PC-3 (cell line): Measurements from ENCODE around the gene BAZ2B. TPM values are rescaled to one million over a fixed set of nuclear protein-coding genes. Genes with fewer than 3 reads are reported as not detected.

Experiments used
- ATAC-seq: fragments of 200-7000 bp; cut with Tn5 transposase; 2 replicates; pipeline ENCODE4 v1.9.1; 2020; ENCODE audit warnings: mild to moderate bottlenecking, moderate library complexity
- BruUV-seq: library from RNA; stranded (reverse); fragments of 400-500 nt; replicated peaks from 2 replicates; lab custom pipeline; 2021; lab: Mats Ljungman, UMichigan
- CTCF ChIA-PET: fragments of 300-600 bp; sonication (Branson Sonifier 250); formaldehyde crosslinking; loops from one replicate; lab custom pipeline; 2022; ENCODE audit warnings: antibody characterized with exemption; lab: Charles Lee
- POLR2A ChIA-PET: fragments of 300-600 bp; sonication (Branson Sonifier 250); formaldehyde crosslinking; loops from one replicate; lab custom pipeline; 2022; ENCODE audit warnings: antibody characterized with exemption; ENCODE audit not compliant: unreplicated experiment; lab: Charles Lee
- DNase-seq: peaks from one replicate; pipeline ENCODE4 v3.0.0-alpha.2; 2015
- H2AFZ ChIP-seq: fragments of 300-600 bp; sonication (generic); 2 replicates; pipeline ENCODE4 v1.6.0; 2016; ENCODE audit warnings: antibody characterized with exemption, low read length
- H3F3A ChIP-seq: fragments of 300-600 bp; sonication (generic); one replicate; pipeline ENCODE4 v1.6.0; 2017; ENCODE audit warnings: antibody characterized with exemption, low read length, control low read depth, mild to moderate bottlenecking; ENCODE audit not compliant: unreplicated experiment
- H3K27ac ChIP-seq: fragments of 300-600 bp; sonication (generic); 2 replicates; pipeline ENCODE4 v1.5.1; 2016; ENCODE audit warnings: mild to moderate bottlenecking, low read length
- H3K27me3 ChIP-seq: fragments of 300-600 bp; sonication (generic); 2 replicates; pipeline ENCODE4 v1.6.1; 2016; ENCODE audit warnings: low read length, mixed read lengths
- H3K36me3 ChIP-seq: fragments of 300-600 bp; sonication (generic); 2 replicates; pipeline ENCODE4 v1.6.1; 2016; ENCODE audit warnings: low read depth, mixed run types, low read length, mixed read lengths
- H3K4me1 ChIP-seq: fragments of 300-600 bp; sonication (generic); 2 replicates; pipeline ENCODE4 v1.5.1; 2016; ENCODE audit warnings: low read length; ENCODE audit not compliant: insufficient read depth
- H3K4me2 ChIP-seq: fragments of 300-600 bp; sonication (generic); 2 replicates; pipeline ENCODE4 v1.6.0; 2016; ENCODE audit warnings: low read length
- H3K4me3 ChIP-seq: fragments of 300-600 bp; sonication (generic); 2 replicates; pipeline ENCODE4 v1.5.1; 2016; ENCODE audit warnings: mild to moderate bottlenecking, low read length, mixed read lengths
- H3K79me2 ChIP-seq: fragments of 300-600 bp; sonication (generic); 2 replicates; pipeline ENCODE4 v1.6.1; 2017; ENCODE audit warnings: low read length, mixed read lengths
- H3K9ac ChIP-seq: fragments of 300-600 bp; sonication (generic); 2 replicates; pipeline ENCODE4 v1.6.0; 2016; ENCODE audit warnings: mild to moderate bottlenecking, low read length
- H3K9me2 ChIP-seq: fragments of 300-600 bp; sonication (generic); replicated peaks from 2 replicates; pipeline ENCODE4 v1.6.1; 2016; ENCODE audit warnings: mixed run types, low read length, mixed read lengths
- H3K9me3 ChIP-seq: fragments of 300-600 bp; sonication (generic); 2 replicates; pipeline ENCODE4 v1.6.1; 2016; ENCODE audit warnings: low read length, mixed read lengths
- H4K20me1 ChIP-seq: fragments of 300-600 bp; sonication (generic); 2 replicates; pipeline ENCODE4 v1.6.1; 2016; ENCODE audit warnings: low read length, mixed read lengths
- EZH2 ChIP-seq: fragments of 300-600 bp; sonication (generic); IDR thresholded peaks from one replicate; pipeline ENCODE4 v1.6.1; 2017; ENCODE audit warnings: antibody characterized with exemption, mild to moderate bottlenecking, low read length; ENCODE audit not compliant: unreplicated experiment
- EZH2phosphoT487 ChIP-seq: fragments of 300-600 bp; sonication (generic); IDR thresholded peaks from 2 replicates; pipeline ENCODE4 v1.6.1; 2018; ENCODE audit warnings: mild to moderate bottlenecking, antibody characterized with exemption, low read length, borderline replicate concordance
- intact Hi-C: fragments of 100-400 bp; cut with micrococcal nuclease; formaldehyde crosslinking; loops from 2 replicates; pipeline ENCODE4 v1.9.0; 2023
- total RNA-seq: library from RNA; depleted of rRNA; stranded (reverse); fragments of >200 nt; gene quantifications from 2 replicates; pipeline ENCODE4 v1.2.3, GENCODE V29; 2014
- TF ChIP-seq, protein P1 (sequence below): fragments of 300-600 bp; sonication (generic); conservative IDR thresholded peaks from 2 replicates; pipeline ENCODE4 v1.5.1; 2017; ENCODE audit warnings: antibody characterized with exemption, low read depth, mild to moderate bottlenecking, low read length

BAZ2B gene
- total RNA-seq, 1 experiment from 2014 or later, result 19.6 TPM

DNA sequence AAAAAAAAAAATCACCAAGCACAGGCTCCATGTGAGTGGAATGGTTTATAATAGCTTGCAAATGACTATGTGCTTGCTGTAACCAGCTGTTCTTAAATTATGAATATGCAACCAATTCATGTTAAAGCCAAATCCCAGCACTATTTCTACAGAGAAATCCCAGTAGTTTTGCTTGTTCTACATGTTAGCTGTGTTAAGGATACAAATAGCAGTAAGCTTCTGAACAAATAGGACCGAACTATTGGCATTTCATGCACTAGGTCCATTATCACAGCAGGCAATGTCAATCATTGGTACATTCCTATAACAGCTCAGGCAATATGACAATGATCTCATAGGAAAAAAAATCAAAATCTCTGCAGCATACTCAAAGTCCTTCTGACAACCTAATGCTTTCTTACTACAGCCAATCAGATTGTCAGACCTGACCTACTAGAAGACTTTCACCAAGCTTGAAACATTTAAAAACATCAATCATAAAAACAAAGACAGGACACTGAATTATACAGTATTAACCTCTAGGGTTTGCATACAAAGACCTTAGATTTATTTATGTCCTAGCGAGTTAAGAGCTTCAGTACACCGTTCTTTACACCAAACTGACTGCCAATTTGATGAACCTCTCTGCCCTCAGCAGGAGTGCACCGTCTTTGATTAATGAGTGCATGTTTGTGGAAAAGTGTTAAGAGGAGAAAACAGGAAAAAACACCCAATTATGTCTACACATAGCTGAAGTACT is 6.4 kb downstream of the BAZ2B start:
- Histone ChIP-seq H3K4me3 (no peak overlapping the region), H3K36me3 (no peaks in the 10 kb centered on the region), H3K9me2 (no peaks in the 10 kb centered on the region), H2AFZ (no peak overlapping the region), H3F3A (no peaks in the 10 kb centered on the region), H3K27ac (no peak overlapping the region), H4K20me1 (no peaks in the 10 kb centered on the region), H3K4me2 (no peak overlapping the region), H3K4me1 (peaks cover 23% of the 10 kb centered on the region), H3K9ac (no peak overlapping the region), H3K9me3 (no peaks in the 10 kb centered on the region), H3K27me3 (no peaks in the 10 kb centered on the region), H3K79me2 (peaks cover 42% of the 10 kb centered on the region)
- CTCF ChIA-PET, result no interaction called here
- no peak for TF ChIP-seq EZH2phosphoT487
- no peak for TF ChIP-seq EZH2
- TF ChIP-seq, protein P1, sequence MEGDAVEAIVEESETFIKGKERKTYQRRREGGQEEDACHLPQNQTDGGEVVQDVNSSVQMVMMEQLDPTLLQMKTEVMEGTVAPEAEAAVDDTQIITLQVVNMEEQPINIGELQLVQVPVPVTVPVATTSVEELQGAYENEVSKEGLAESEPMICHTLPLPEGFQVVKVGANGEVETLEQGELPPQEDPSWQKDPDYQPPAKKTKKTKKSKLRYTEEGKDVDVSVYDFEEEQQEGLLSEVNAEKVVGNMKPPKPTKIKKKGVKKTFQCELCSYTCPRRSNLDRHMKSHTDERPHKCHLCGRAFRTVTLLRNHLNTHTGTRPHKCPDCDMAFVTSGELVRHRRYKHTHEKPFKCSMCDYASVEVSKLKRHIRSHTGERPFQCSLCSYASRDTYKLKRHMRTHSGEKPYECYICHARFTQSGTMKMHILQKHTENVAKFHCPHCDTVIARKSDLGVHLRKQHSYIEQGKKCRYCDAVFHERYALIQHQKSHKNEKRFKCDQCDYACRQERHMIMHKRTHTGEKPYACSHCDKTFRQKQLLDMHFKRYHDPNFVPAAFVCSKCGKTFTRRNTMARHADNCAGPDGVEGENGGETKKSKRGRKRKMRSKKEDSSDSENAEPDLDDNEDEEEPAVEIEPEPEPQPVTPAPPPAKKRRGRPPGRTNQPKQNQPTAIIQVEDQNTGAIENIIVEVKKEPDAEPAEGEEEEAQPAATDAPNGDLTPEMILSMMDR, result no peak
- POLR2A ChIA-PET, result interaction anchor here (0.7 kb wide), 1 partner anchor 9 kb away, joined by 4 read pairs; no protein-coding TSS in a partner anchor
- intact Hi-C loops, result no loop called here
- DNase-seq (no peak), ATAC-seq (no peak)
- BruUV-seq, result no TSS peak

DNA sequence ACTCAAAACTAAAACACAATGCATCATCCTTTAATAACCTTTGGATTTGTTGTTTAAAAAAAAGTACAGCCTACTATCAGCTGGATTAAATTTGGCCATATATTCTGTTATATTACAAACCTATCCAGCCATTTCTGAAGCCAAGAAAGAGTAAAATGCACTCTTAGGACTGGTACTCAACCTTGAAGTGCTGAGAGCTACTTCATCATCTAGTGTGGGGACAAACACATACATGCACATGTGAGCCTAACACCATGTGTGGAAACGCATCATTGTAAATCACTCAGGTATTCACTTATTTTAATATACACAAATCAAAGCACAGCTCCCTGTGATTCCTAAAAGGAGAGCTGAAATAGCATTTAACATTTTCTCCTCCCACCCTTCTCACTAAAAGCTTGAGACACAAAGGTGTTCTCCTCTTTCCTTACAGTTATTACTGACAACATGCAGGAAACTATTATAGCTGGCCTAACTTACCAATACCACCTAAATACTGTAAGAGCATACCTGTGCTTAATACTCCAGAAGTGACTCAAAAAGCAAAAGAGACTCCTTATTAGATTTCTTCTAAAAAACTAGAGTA is 7.5 kb downstream of the BAZ2B start:
- POLR2A ChIA-PET, result no interaction called here
- H3K4me1 ChIP-seq, result peaks cover 21% of the 10 kb centered on the region

More for the DNA sequence above, 7.5 kb downstream of the BAZ2B start:
- BruUV-seq, result no TSS peak
- Histone ChIP-seq H3K27me3 (no peaks in the 10 kb centered on the region), H3K4me2 (no peak overlapping the region), H2AFZ (no peak overlapping the region), H3K36me3 (no peaks in the 10 kb centered on the region), H3K9me3 (no peaks in the 10 kb centered on the region), H3K4me3 (no peak overlapping the region), H4K20me1 (no peaks in the 10 kb centered on the region), H3F3A (no peaks in the 10 kb centered on the region), H3K9ac (no peak overlapping the region), H3K27ac (no peak overlapping the region), H3K79me2 (peaks cover 30% of the 10 kb centered on the region), H3K9me2 (no peaks in the 10 kb centered on the region)
- CTCF ChIA-PET, result no interaction called here
- intact Hi-C loops, result no loop called here
- ATAC-seq, result no peak
- TF ChIP-seq, protein P1, result no peak
- no peak for TF ChIP-seq EZH2
- no peak for TF ChIP-seq EZH2phosphoT487
- no peak for DNase-seq
